Hematopoietic multipotent progenitor cell (in vitro differentiated cells): ENCODE measurements around the gene PXDN. TPM values are rescaled to one million over a fixed set of nuclear protein-coding genes. Genes with fewer than 3 reads are reported as not detected.

Experiments
- DNase-seq, 3 donors: peaks; one replicate each; pipeline ENCODE4 v3.0.0-alpha.2; 2011 to 2015; ENCODE audit warnings: low read depth in 2 of 3, low spot score in 2 of 3
- total RNA-seq: library from RNA; depleted of rRNA; stranded (reverse); fragments of >200 nt; gene quantifications from one replicate; pipeline ENCODE4 v1.2.3, GENCODE V29; 2012

PXDN gene
- total RNA-seq, 1 donor = 6.2 TPM

GRCh38 chr2:1640301-1641135, 103.8 kb downstream of the PXDN start:
- no peak for DNase-seq

- no peak for DNase-seq
Observed at GRCh38 chr2:1639086-1639858, 105.0 kb downstream of the PXDN start.

- DNase-seq = no peak
Observed at GRCh38 chr2:1638281-1638860, 105.9 kb downstream of the PXDN start.

- no peak for DNase-seq
Observed at GRCh38 chr2:1636791-1637415, 107.4 kb downstream of the PXDN start.

GRCh38 chr2:1635823-1636222, 108.5 kb downstream of the PXDN start:
- DNase-seq = no peak

GRCh38 chr2:1634681-1635341, 109.5 kb downstream of the PXDN start:
- DNase-seq = no peak

GRCh38 chr2:1633936-1634587, 110.3 kb downstream of the PXDN start:
- no peak for DNase-seq

- DNase-seq = no peak
Observed at GRCh38 chr2:1633092-1633671, 111.1 kb downstream of the PXDN start.

- DNase-seq = no peak
Observed at GRCh38 chr2:1632510-1632909, 111.8 kb downstream of the PXDN start.

GRCh38 chr2:1632002-1632348, 112.3 kb downstream of the PXDN start:
- no peak for DNase-seq

- no peak for DNase-seq
Observed at GRCh38 chr2:1631292-1632001, 112.9 kb downstream of the PXDN start.

- no peak for DNase-seq
Observed at GRCh38 chr2:1628893-1629292, 115.4 kb downstream of the PXDN start.

GRCh38 chr2:1627628-1628381, 116.5 kb downstream of the PXDN start:
- no peak for DNase-seq

GRCh38 chr2:1626271-1626681, 118.0 kb downstream of the PXDN start:
- no peak for DNase-seq

GRCh38 chr2:1625281-1626001, 118.9 kb downstream of the PXDN start:
- no peak for DNase-seq

GRCh38 chr2:1623906-1624445, 120.3 kb downstream of the PXDN start:
- DNase-seq = no peak

GRCh38 chr2:1622521-1623200, 121.7 kb downstream of the PXDN start:
- DNase-seq = no peak
